Erythroblast (primary cell): Measurements from ENCODE around the gene FBXL15.

Experiments
- GATA1 ChIP-seq: IDR thresholded peaks from 2 replicates; pipeline ENCODE4 v1.6.1; 2011; ENCODE audit warnings: low read depth, mild to moderate bottlenecking, control low read depth, low read length, moderate library complexity
- POLR2A ChIP-seq: IDR thresholded peaks from 2 replicates; pipeline ENCODE4 v1.6.1; 2011; ENCODE audit warnings: mild to moderate bottlenecking, low read length

- no peak for TF ChIP-seq POLR2A
- TF ChIP-seq GATA1, result no peak
Measured at GRCh38 chr10:102396730-102397151, 23.9 kb upstream of the FBXL15 start.
